ENCODE data around the gene F2RL3.

The F2RL3 gene

GRCh38 chr19:16896146-16897028, 7.6 kb downstream of the F2RL3 start:
- DNase-seq, result no peak

- peak; percentile 59 for DNase-seq
Observed at GRCh38 chr19:16897029-16897855, 8.4 kb downstream of the F2RL3 start.

- DNase-seq, result no peak
Observed at GRCh38 chr19:16897856-16898161, 9.0 kb downstream of the F2RL3 start.

GRCh38 chr19:16898361-16899015, 9.7 kb downstream of the F2RL3 start:
- DNase-seq, result no peak

- no peak for DNase-seq
Observed at GRCh38 chr19:16899566-16900075, 10.8 kb downstream of the F2RL3 start.

GRCh38 chr19:16901491-16902175, 12.8 kb downstream of the F2RL3 start:
- no peak for DNase-seq

GRCh38 chr19:16902545-16902944, 13.7 kb downstream of the F2RL3 start:
- no peak for DNase-seq

GRCh38 chr19:16903347-16903746, 14.5 kb downstream of the F2RL3 start:
- no peak for DNase-seq

GRCh38 chr19:16904599-16904998, 15.8 kb downstream of the F2RL3 start:
- DNase-seq, result no peak

GRCh38 chr19:16908759-16909158, 20.0 kb downstream of the F2RL3 start:
- no peak for DNase-seq

- DNase-seq, result no peak
Observed at GRCh38 chr19:16911046-16911445, 22.2 kb downstream of the F2RL3 start.

- DNase-seq, result no peak
Observed at GRCh38 chr19:16912780-16913179, 24.0 kb downstream of the F2RL3 start.

GRCh38 chr19:16914421-16914820, 25.6 kb downstream of the F2RL3 start:
- DNase-seq, result no peak

- DNase-seq, result no peak
Observed at GRCh38 chr19:16915135-16915534, 26.3 kb downstream of the F2RL3 start.

- no peak for DNase-seq
Observed at GRCh38 chr19:16915734-16916133, 26.9 kb downstream of the F2RL3 start.

GRCh38 chr19:16917401-16917800, 28.6 kb downstream of the F2RL3 start:
- DNase-seq, result no peak

GRCh38 chr19:16919496-16919895, 30.7 kb downstream of the F2RL3 start:
- no peak for DNase-seq

- no peak for DNase-seq
Observed at GRCh38 chr19:16920816-16921529, 32.2 kb downstream of the F2RL3 start.

GRCh38 chr19:16921766-16922591, 33.2 kb downstream of the F2RL3 start:
- no peak for DNase-seq

GRCh38 chr19:16922592-16922934, 33.8 kb downstream of the F2RL3 start:
- DNase-seq, result no peak

- no peak for DNase-seq
Observed at GRCh38 chr19:16922949-16923348, 34.1 kb downstream of the F2RL3 start.

Measured in stimulated activated naive CD4-positive, alpha-beta T cell treated with Interleukin-2 at 50 U/mL for 16 hours (primary cell).